ENCODE results near the gene LRRC14B. TPM values are rescaled to one million over a fixed set of nuclear protein-coding genes. Genes with fewer than 3 reads are reported as not detected.
"Not testable (repeated sequence)": the region's sequence is repeated elsewhere in the genome, so short reads cannot be mapped to it uniquely, and the experiment has no call there.

Gene LRRC14B
- total RNA-seq, 1 donor from 2014 or later, result 93.4 TPM

- no peaks in the 10 kb centered on the region for H3K9me3 ChIP-seq (replicated peaks)
- DNase-seq, result no peak
- no peaks in the 10 kb centered on the region for H3K27me3 ChIP-seq (ENCODE audit: low read depth)
- H3K4me3 ChIP-seq, result no peak overlapping the region
- intact Hi-C loops (cut with micrococcal nuclease), result no loop called here
- H3K4me1 ChIP-seq, result peaks cover 3% of the 10 kb centered on the region
- TF ChIP-seq CTCF (IDR thresholded peaks at IDR 0.05; ENCODE audit: borderline replicate concordance), result no peak
- H3K27ac ChIP-seq (replicated peaks), result no peak overlapping the region
- H3K36me3 ChIP-seq, result peaks cover 100% of the 10 kb centered on the region
These were observed 37.6 kb downstream of the LRRC14B start for GRCh38 chr5:228886-229285.

- Histone ChIP-seq H3K4me3 (no peak overlapping the region), H3K36me3 (peaks cover 100% of the 10 kb centered on the region), H3K4me1 (no peaks in the 10 kb centered on the region), H3K9me3 (replicated peaks) (no peaks in the 10 kb centered on the region), H3K27ac (replicated peaks) (no peak overlapping the region), H3K27me3 (ENCODE audit: low read depth) (no peaks in the 10 kb centered on the region)
- intact Hi-C loops (cut with micrococcal nuclease), result no loop called here
- no peak for TF ChIP-seq CTCF (IDR thresholded peaks at IDR 0.05; ENCODE audit: borderline replicate concordance)
- DNase-seq, result no peak
These were observed 39.4 kb downstream of the LRRC14B start for GRCh38 chr5:230711-231110.

- Histone ChIP-seq H3K4me3 (no peak overlapping the region), H3K27me3 (ENCODE audit: low read depth) (no peaks in the 10 kb centered on the region), H3K9me3 (replicated peaks) (no peaks in the 10 kb centered on the region), H3K36me3 (peaks cover 100% of the 10 kb centered on the region), H3K27ac (replicated peaks) (no peak overlapping the region), H3K4me1 (no peaks in the 10 kb centered on the region)
- no peak for TF ChIP-seq CTCF (IDR thresholded peaks at IDR 0.05; ENCODE audit: borderline replicate concordance)
- intact Hi-C loops (cut with micrococcal nuclease), result no loop called here
- DNase-seq, result no peak
These were observed 40.4 kb downstream of the LRRC14B start for GRCh38 chr5:231661-232060.

- intact Hi-C loops (cut with micrococcal nuclease); H3K4me3 ChIP-seq; H3K9me3 ChIP-seq (replicated peaks); H3K4me1 ChIP-seq; H3K27me3 ChIP-seq (ENCODE audit: low read depth); DNase-seq; H3K27ac ChIP-seq (replicated peaks): not testable (repeated sequence)
- peaks cover 99% of the 10 kb centered on the region for H3K36me3 ChIP-seq
These were observed 42.1 kb downstream of the LRRC14B start for GRCh38 chr5:233426-233825.

- intact Hi-C loops (cut with micrococcal nuclease), result no loop called here
- Histone ChIP-seq H3K27ac (replicated peaks) (no peak overlapping the region), H3K4me1 (no peaks in the 10 kb centered on the region), H3K36me3 (peaks cover 99% of the 10 kb centered on the region), H3K4me3 (no peak overlapping the region), H3K9me3 (replicated peaks) (no peaks in the 10 kb centered on the region), H3K27me3 (ENCODE audit: low read depth) (no peaks in the 10 kb centered on the region)
- no peak for DNase-seq
- TF ChIP-seq CTCF (IDR thresholded peaks at IDR 0.05; ENCODE audit: borderline replicate concordance), result no peak
These were observed 43.2 kb downstream of the LRRC14B start for GRCh38 chr5:234450-234849.

GRCh38 chr5:235527-235926, 44.2 kb downstream of the LRRC14B start:
- intact Hi-C loops (cut with micrococcal nuclease); DNase-seq; H3K9me3 ChIP-seq (replicated peaks); H3K4me3 ChIP-seq; H3K27ac ChIP-seq (replicated peaks); H3K27me3 ChIP-seq (ENCODE audit: low read depth); H3K4me1 ChIP-seq: not testable (repeated sequence)
- peaks cover 99% of the 10 kb centered on the region for H3K36me3 ChIP-seq

GRCh38 chr5:237931-238330, 46.6 kb downstream of the LRRC14B start:
- H3K36me3 ChIP-seq, result peaks cover 99% of the 10 kb centered on the region
- intact Hi-C loops (cut with micrococcal nuclease); DNase-seq: not testable (repeated sequence)

GRCh38 chr5:240550-240949, 49.3 kb downstream of the LRRC14B start:
- intact Hi-C loops (cut with micrococcal nuclease); H3K4me1 ChIP-seq; H3K9me3 ChIP-seq (replicated peaks); H3K27me3 ChIP-seq (ENCODE audit: low read depth); H3K4me3 ChIP-seq; H3K27ac ChIP-seq (replicated peaks); DNase-seq: not testable (repeated sequence)
- H3K36me3 ChIP-seq, result peaks cover 98% of the 10 kb centered on the region

More at GRCh38 chr5:237931-238330, 46.6 kb downstream of the LRRC14B start:
- not testable (repeated sequence) for H3K27ac ChIP-seq (replicated peaks); H3K4me1 ChIP-seq; H3K27me3 ChIP-seq (ENCODE audit: low read depth); H3K4me3 ChIP-seq; H3K9me3 ChIP-seq (replicated peaks)

- DNase-seq; H3K27ac ChIP-seq (replicated peaks); H3K4me1 ChIP-seq; H3K9me3 ChIP-seq (replicated peaks); H3K27me3 ChIP-seq (ENCODE audit: low read depth); H3K4me3 ChIP-seq; intact Hi-C loops (cut with micrococcal nuclease): not testable (repeated sequence)
- peaks cover 98% of the 10 kb centered on the region for H3K36me3 ChIP-seq
These were observed 49.9 kb downstream of the LRRC14B start for GRCh38 chr5:241045-241669.

GRCh38 chr5:243683-244367, 52.5 kb downstream of the LRRC14B start:
- H3K9me3 ChIP-seq (replicated peaks); H3K27ac ChIP-seq (replicated peaks); H3K4me1 ChIP-seq; H3K4me3 ChIP-seq; intact Hi-C loops (cut with micrococcal nuclease); DNase-seq; H3K27me3 ChIP-seq (ENCODE audit: low read depth): not testable (repeated sequence)
- H3K36me3 ChIP-seq, result peaks cover 99% of the 10 kb centered on the region

Data from left ventricle myocardium inferior (tissue), 1 donor.